Kidney tubule cell (primary cell): ENCODE measurements around the gene ZBTB49.

Source experiments
- DNase-seq: peaks from one replicate; pipeline ENCODE4 v3.0.0-alpha.2; 2018; ENCODE audit warnings: low spot score

The ZBTB49 gene

DNA sequence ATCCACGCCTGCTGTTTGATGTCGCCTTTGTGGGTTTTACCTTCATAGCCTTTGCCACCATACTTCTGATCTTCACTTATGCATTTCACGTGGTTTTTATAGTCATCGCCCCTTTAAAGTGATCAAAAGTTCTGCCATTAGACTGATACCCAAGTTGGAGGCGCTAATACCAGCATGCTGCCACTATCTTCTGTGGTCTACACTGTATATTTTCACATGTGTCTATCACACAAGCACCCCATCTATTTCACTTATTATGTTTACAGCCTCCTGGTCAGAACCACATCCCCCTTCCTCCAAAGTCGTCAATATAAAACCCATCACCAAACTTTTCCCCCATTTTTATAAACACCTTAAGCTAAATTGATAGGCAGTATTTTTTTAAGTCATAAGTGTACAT lies 8.3 kb upstream of the ZBTB49 start:
- no peak for DNase-seq

DNA sequence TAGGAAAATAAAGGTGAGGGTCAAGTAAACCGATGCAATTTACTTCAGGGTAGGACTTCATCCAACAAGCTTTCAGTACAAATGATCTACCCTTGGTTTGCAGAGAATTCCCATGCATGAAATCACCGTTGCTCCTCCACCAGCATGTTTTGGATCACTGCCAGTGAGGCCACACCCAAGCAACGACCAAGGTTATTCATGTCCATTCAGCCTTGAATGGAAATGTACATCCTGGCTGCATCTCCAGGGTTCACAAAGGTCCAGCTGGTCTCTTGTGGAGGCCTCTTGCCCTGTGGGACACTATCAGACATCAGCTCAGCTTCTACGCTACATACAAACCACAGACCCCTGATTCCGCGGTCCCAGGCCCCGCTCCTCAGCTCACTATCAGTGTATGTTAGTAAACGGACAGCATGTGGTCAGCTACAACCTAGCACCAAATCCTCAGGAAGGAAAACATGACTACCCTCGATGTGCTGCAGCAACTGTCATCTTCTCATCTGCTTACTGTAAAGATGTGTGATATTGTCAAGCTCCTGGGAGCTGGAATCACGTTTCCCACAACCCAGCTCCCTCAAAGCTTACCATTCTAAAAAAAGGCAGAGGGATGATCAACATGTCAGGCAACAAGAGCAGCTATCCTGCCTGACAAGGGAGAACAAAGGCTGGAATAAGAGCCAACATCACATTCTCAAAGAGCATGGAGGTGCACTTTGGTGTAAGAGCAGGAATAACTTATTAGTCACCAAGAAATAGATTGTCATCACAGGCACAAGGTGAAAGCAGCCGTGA lies 5.0 kb upstream of the ZBTB49 start:
- DNase-seq = peak; percentile 63

DNA sequence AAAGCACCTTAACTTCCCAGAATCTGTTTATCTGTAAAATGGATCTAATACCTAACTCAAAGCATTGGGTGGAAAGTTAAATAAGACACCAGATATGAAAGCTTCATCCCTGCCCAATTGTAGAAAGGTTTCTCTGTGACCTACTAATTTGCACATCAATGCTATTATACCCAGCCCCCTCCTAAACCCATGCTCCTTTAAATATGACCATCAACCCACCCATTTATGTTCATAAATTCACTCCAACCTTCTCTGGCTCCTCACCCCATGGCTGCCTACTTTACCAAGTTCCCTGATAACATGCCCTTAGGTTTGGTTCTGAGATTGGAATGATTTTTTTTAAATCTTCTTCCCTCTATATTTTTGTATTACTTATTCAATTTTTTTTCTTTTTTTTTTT lies 2.0 kb upstream of the ZBTB49 start:
- no peak for DNase-seq

DNA sequence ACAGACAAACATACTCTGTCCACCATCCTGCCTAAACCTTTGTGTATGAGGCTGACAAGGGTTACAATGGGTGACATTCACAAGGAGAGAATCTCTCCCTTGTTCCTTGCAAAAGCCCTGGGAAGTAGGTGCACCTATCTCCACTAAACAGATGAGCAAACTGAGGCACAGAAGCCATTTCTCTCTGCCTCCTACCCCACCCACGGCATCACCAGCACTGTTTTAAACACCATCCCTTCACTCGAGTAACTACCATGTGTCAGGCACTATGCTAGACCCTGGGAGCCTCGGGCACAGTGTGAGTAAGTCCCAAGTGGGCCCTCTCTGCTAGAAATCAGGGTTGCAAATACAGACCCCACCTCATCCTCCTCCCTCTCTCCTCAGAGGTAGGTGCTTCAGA lies 996 bp upstream of the ZBTB49 start:
- DNase-seq = no peak

DNA sequence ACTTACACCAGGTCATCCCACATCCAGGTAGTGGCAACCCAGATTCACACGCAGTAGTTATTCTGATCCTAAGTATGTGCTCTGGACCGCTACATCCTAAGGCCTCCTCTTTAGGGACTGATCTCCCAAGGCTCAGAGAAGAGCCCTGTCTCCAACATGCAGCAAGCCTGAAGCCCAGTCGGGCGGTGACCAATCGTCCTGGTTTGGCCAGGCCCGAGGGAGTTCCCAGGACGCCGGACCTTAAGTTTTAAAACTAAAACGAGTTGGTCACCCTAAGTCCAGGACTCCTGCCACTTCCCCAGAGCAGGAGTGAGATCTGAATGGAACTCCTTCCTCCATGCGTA lies 482 bp upstream of the ZBTB49 start:
- DNase-seq = no peak

DNA sequence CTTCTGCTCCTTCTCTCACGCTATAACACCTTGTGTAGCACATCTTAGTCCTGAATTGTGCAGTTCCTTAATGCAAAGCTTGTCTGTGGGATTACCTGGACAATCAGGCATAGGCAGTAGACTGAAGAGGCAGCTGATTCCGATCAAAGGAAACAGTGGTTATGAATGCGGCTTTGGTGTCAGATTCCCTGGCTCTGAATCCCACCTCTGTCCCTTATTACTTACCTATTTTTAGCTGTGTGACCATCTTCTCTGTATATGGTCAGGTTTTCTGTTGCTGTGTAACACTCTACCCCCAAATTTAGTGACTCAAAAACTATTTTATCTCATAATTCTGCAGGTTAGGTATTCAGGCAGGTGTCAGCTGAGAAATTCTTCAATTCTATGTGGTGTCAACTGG lies 3.2 kb downstream of the ZBTB49 start:
- no peak for DNase-seq

DNA sequence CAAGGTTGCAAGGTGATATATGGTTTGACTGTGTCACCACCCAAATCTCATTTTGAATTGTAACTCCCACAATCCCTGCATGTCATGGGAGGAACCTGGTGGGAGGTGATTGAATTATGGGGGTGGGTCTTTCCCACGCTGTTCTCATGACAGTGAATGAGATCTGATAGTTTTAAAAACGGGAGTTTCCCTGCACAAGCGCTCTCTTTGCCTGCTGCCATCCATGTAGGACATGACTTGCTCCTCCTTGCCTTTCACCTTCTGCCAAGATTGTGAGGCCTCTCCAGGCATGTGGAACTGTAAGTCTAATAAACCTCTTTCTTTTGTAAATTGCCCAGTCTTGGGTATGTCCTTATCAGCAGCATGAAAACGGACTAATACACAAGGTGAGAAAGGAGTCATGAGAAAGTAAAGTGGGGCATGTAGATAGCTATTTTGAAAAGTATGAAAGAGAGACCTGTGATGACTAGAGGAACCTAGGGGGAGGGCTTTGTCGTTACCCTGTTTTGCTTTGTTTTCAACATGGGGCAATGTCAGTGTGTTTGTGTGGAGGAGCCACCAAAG lies 6.3 kb downstream of the ZBTB49 start:
- no peak for DNase-seq

DNA sequence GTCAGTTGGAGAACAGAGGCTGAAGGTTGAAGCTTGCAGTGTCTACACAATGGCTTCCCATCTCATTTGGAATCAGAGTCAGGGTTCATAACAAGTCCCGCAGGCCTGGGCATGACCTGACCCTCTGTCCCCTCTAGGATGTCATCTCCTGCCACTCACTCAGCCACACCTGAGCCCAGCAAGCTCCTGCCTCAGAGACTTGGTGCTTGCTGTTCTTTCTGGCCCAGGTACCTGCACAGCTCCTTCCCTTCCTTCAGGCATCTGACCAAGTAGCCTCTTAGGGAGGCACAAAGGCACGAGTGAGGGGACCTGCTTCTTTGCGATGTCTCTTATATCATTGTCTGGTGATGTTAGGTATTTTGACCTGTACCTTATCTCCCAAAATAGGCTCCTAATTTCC lies 9.0 kb downstream of the ZBTB49 start:
- no peak for DNase-seq

DNA sequence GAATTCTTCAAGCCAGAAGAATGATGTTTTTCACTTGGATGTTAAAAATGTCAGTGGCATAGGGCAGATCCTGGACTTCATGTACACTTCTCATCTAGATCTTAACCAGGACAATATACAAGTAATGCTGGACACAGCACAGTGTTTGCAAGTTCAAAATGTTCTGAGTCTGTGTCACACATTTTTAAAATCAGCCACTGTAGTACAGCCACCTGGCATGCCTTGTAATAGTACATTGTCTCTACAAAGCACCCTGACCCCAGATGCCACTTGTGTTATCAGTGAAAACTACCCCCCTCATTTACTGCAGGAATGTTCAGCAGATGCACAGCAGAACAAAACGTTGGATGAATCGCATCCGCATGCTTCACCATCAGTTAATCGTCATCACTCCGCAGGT lies 11.9 kb downstream of the ZBTB49 start:
- no peak for DNase-seq

DNA sequence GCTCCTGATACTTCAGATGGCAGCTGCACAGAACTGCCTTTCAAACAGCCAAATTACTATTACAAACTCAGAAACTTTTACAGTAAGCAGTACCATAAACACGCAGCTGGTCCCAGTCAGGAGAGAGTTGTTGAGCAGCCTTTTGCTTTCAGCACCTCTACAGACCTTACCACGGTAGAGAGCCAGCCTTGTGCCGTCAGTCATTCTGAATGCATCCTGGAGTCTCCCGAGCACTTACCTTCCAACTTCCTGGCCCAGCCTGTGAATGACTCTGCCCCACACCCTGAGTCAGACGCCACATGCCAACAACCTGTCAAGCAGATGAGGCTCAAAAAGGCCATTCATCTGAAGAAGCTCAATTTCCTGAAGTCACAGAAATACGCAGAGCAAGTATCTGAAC lies 12.4 kb downstream of the ZBTB49 start:
- peak; percentile 60 for DNase-seq

DNA sequence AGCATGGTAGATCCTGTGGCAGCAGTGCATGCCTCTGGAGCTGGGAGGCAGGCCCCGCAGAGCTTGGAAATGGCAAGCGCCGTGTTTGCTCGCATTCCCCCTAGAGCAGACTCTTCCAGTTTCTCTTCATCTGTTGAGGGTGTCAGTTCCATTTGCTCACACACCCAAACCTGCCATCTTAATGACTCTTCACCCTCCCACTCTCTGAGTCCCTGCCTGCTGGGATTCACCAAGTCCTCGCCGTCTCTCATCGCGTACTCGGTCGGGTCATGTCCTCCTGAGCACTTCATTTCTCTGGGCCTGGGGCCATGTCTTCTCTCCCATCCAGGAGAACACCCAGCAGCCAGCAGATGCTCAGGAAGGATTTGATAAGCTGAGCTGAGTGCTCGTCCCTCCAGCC lies 16.9 kb downstream of the ZBTB49 start:
- no peak for DNase-seq

DNA sequence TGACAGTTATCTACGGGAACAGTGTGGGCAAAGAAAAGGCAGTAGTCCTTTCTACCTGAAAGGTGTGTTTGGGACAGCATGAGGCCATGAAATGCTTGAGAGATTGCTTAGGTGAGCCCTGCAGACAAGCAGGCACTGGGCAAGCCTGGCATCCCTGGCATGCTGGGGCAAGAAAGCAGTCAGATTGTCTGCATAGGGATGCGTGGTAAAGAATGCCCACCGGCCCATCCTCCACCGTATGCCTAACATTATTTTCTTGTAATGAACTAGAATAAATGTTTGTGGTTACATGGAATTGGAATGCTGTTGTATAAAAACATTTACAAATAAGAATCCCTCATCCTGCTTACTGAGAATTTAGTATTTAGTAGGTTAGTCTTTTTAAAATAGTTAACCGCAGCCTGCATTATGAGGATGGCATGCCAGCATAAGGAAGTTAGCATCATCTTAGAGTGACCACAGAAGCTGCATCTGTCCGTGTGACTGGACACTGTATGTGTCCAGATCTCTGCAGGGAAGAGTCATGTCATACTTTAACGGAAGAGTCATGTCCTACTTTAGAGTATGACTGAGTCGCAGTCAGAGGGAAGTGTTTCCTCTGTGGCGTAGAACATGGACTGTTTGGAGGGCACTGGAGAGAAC lies 18.9 kb downstream of the ZBTB49 start:
- DNase-seq = peak; percentile 78

DNA sequence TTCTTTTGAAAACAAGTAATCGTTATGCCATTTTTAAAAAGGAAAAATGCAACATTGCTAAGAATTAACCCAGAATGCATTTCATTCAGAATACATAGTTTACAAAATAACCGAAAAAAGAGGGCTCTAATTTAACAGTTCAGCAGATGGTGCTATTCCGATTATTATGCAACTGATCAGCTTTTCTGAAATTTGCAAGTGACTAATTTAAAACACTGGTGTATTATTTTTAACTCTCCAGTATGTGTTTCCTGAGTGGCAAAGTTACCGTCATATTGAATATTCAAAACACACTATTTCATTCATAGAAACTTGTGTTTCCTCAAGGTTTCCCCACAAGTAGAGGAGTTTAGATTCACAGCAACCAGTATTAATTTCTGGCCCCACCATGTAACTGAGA lies 21.1 kb downstream of the ZBTB49 start:
- DNase-seq = no peak

DNA sequence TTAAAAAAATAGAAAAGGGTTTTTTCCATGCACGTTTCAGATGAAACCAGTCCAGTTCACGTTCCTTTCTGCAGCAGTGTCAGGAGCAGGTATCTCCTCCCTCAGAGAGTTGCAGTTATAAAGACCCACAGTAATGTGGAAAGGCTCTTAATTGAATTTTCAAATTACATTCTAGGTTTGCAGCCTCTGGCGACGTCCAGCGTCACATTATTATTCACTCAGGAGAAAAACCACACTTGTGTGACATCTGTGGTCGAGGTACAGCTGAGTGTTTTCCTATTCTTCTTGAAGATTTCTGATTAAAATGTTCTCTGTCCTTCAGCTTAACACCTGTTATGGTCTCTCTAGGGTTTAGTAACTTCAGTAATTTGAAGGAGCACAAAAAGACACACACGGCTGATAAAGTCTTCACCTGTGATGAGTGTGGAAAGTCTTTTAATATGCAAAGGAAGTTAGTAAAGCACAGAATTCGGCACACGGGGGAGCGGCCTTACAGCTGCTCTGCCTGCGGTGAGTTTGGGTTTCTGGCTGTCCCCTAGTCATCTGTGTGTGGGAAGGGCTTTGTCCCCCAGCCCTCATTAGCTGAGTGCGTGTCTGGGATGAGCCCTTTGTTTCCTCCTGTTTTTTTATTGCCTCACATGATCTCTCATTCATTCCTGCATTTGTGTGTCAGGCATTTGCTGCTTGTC lies 25.6 kb downstream of the ZBTB49 start:
- DNase-seq = no peak

DNA sequence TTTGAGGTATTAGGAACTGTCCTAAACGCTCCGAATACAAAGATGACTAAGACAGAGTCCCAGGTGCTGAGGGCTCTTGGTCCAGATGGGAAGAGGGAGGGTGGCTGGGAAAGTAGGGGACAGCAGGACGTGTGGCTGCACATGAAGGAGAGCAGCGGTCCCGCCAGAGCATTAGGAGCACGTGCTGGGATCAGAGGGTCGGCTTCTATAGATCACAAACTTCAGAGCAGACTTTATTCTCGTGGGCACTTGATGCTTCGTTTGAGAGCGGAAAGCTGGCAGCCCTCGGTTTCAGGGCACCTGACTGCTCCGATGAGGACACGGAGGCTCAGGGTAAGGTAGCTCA lies 26.1 kb downstream of the ZBTB49 start:
- DNase-seq = no peak

DNA sequence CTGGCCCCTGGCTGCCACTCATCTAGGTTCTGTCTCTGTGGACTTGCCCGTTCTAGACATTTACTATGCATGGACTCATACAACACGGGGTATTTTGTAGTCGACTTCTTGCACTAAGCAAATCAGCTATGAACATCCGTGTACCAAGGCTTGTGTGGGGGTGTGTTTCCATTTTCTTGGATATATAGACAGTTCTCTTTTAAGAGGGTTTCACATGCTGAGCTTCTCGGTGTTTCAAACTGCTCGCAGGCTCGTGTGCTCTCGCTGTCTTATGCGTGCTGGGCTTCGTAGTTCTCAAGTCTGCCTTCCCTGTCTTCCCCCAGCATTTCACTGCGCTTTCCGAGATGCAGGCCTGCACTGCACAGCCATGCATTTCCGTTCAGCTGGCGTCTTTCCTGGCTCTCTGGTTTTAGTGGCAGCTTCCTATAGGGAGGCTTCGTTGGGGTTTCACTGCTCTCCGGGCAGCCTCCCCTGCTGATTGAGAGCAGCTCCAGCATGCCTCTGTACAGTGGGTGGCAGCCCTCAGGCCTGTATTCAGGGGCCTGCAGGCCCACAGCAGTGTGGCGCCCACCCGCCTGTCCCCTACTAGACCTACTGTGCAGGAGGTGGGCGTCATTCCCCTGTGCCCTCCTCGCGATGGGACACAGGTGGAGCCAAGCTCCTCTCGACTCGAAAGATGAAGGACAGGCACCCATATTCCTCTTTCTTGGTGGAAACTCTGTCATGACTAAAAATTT lies 27.6 kb downstream of the ZBTB49 start:
- no peak for DNase-seq

DNA sequence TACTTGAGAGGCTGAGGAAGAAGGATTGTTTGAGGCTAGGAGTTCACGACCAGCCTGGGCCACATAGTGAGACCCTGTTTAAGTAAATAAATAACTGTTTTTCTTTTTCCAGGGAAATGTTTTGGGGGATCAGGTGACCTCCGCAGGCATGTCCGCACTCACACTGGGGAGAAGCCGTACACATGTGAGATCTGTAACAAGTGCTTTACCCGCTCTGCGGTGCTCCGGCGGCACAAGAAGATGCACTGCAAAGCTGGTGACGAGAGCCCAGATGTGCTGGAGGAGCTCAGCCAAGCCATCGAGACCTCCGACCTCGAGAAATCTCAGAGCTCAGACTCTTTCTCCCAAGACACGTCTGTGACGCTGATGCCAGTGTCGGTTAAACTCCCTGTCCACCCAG lies 30.5 kb downstream of the ZBTB49 start:
- DNase-seq = no peak

DNA sequence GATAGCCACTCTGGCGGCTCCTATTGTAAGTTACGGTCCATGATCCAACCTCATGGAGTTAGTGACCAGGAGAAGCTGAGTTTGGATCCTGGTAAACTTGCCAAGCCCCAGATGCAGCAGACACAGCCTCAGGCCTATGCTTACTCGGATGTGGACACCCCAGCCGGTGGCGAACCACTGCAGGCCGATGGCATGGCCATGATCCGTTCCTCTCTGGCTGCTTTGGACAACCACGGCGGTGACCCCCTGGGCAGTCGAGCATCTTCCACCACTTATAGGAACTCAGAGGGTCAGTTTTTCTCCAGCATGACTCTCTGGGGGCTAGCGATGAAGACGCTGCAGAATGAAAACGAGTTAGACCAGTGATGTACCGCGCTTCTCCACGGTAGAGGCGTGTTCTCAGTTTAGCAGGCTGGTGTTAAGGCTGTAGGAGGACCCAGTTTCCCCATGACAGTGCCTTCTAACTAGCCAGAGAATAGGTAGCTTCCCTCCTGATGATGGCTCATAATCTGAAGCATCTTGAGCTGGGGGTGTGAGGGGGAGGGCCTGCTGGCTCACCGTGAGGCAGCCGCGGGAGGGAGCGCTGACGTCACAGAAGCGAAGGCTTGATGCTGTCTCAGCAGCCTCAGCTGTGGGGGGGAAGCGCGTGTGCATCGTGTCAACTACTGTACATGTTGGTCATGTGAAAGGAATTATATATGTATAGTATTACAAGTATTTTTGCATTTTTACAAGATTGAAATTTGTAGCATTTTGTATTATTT lies 31.1 kb downstream of the ZBTB49 start:
- DNase-seq = no peak

DNA sequence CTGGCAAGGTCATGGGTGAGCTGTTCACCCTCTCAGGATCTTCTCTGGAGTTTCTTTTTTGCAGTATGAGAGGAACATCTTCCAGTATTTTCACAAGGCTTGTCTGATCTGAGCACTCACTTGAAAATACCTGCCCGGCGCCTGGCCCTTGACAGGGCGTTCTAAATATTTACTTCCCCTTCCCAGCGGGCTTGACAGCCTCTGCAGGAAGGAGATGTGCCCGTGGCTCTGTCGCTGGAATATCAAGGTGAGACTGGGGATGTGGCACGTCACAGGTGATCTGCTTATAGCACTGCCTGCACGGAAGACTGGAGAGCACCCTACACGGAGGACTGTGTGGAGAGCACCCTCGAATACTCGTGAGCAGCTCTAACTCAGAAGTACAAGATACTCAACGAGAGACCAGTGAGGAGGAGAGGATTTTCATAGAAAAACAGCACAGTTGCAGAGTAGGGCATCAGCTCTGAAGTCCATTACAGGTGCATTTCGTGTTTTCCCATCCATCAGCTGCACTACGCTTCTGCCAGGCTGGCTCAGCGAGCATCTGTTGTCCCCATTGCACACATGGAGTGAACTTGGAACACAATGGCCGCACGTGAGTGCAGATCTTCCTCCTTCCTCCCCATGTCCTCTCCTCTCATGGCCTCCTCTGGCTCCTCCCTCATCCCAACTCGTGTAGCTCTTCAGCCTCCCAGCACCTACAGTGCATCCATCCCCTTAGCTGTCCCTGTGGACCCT lies 32.1 kb downstream of the ZBTB49 start:
- no peak for DNase-seq

DNA sequence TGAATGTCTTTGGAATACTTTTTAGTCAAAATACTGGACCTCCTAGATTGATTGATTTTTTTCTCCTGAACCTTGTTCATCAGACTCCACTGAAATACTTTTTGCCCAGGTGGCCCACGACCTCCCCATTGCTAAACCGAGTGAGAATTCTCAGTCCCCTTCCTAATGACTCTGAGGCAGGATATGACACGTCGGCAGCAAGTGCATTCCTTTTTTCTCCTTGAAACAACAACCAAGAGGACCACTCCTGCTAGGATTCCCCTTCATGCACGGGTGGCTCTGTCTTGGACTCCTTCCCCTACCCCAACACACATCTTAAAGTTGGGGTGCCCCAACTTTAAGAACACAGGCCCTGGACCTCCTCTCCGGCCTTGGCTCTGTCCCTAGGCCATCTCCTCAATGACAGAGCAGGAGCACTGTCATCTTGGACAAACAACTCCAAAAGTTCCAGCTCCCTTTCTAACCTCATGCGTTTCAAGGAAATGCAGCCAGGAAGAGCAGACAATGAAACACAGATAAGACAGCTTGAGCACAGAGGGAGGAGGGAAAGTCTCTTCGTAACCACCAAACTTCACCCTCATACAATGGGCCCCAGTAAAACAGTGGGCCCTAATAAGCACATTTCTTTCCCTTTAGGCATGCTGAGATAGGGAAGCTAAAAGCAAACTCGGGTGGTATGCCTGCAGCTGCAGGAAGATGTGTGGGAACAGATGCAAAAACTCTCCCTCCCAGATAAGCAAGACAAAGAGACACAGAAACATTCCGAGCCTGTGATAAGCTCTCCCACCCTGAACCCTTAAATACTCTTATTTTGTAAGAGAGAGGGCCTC lies 33.9 kb downstream of the ZBTB49 start:
- peak; percentile 36 for DNase-seq
